Psoas muscle (tissue), 8 donors: Measurements from ENCODE around the gene TIPIN. TPM values are rescaled to one million over a fixed set of nuclear protein-coding genes. Genes with fewer than 3 reads are reported as not detected.
"Not testable (repeated sequence)": the region's sequence is repeated elsewhere in the genome, so short reads cannot be mapped to it uniquely, and the experiment has no call there.

Source experiments
- ATAC-seq, 4 donors: fragments of 200-7000 bp; cut with Tn5 transposase; one replicate each; pipeline ENCODE4 v1.9.1; 2020; ENCODE audit warnings: moderate library complexity in 3 of 4, mild to moderate bottlenecking in 2 of 4
- DNase-seq, 2 donors: peaks; one replicate each; pipeline ENCODE4 v3.0.0-alpha.2; 2020
- H3K27ac ChIP-seq: fragments of 200-600 bp; one replicate; pipeline ENCODE4 v1.8.0; 2022
- H3K27me3 ChIP-seq, 3 donors: fragments of 200-600 bp in 1 of 3; one replicate each; pipeline versions ENCODE4 v1.6.1 to v1.8.0; 2013 to 2022; ENCODE audit warnings: low read length in 2 of 3, mild to moderate bottlenecking in 2 of 3, moderate library complexity in 1 of 3; ENCODE audit not compliant: insufficient read depth in 3 of 3
- H3K36me3 ChIP-seq, 2 donors: fragments of 200-600 bp in 1 of 2; one replicate each; pipeline versions ENCODE4 v1.6.1 to v1.8.0; 2013 to 2022; ENCODE audit warnings: low read depth in 1 of 2, mild to moderate bottlenecking in 1 of 2, moderate library complexity in 1 of 2; ENCODE audit not compliant: insufficient read depth in 1 of 2
- H3K4me1 ChIP-seq: fragments of 200-600 bp; one replicate; pipeline ENCODE4 v1.8.0; 2022
- H3K4me3 ChIP-seq: fragments of 200-600 bp; one replicate; pipeline ENCODE4 v1.8.0; 2022; ENCODE audit warnings: mild to moderate bottlenecking
- H3K9me3 ChIP-seq: fragments of 200-600 bp; one replicate; pipeline ENCODE4 v1.8.0; 2022
- CTCF ChIP-seq: fragments of 200-600 bp; IDR thresholded peaks from one replicate; pipeline ENCODE4 v1.8.0; 2022; ENCODE audit warnings: antibody characterized with exemption
- WGBS, 3 donors: extraction: QIAGEN DNeasy Blood & Tissue Kit; methylation state at CpG; one replicate each; pipeline versions ENCODE4 v1.1.6 to v1.1.7; 2013; 5-methylcytosine and 5-hydroxymethylcytosine counted together
- intact Hi-C, 2 donors: fragments of 100-400 bp; cut with DNase I; formaldehyde crosslinking; loops; one replicate each; pipeline versions ENCODE4 v1.11.0 to v1.14.2; 2022
- polyA plus RNA-seq, 3 donors: library from polyadenylated mRNA; stranded (reverse); fragments of 200-250 nt; gene quantifications; one replicate each; pipeline ENCODE4 v1.2.3, GENCODE V29; 2013
- total RNA-seq, 4 donors: library from RNA; stranded (reverse); fragmentation: NEBNext Ultra II Directional in 2 of 4; extraction: Animal tissue kit (Norgen Biotek cat#: 25700) in 2 of 4; gene quantifications; one replicate each; pipeline versions ENCODE4 v1.2.1 to v1.2.4, GENCODE V29; 2021 to 2023
- donor health status: healthy with polysubstance abuse.
- donor health status: DM: no; HTN: no; CAD: no; lungs with moderate emphysema.
- donor health status: Bipolar disorder and iron deficiency.
- donor health status: healthy.
- donor health status: DM: yes; HTN: yes; CAD: no.
- donor health status: DM: no; HTN: no; CAD: no.
- donor health status: DM: no; HTN: no; CAD: no.
- donor health status: DM: yes; HTN: yes; CAD: no.

Gene TIPIN
- total and polyA plus RNA-seq, 7 donors: 3.1 to 7.5 (median 4.9) TPM

GRCh38 chr15:66374179-66374578, 17.7 kb upstream of the TIPIN start:
- H3K27me3 ChIP-seq: no peaks in the 10 kb centered on the region
- H3K27ac ChIP-seq: no peak overlapping the region
- 96 to 98% (median 96%) methylated on average over 4 of the region's 4 CpGs for WGBS, 3 donors
- no peak for TF ChIP-seq CTCF
- DNase-seq (no peak), ATAC-seq (no peak)
- H3K36me3 ChIP-seq: no peaks in the 10 kb centered on the region
- no peak overlapping the region for H3K4me3 ChIP-seq
- peaks cover 5% of the 10 kb centered on the region for H3K4me1 ChIP-seq
- peaks cover 8% of the 10 kb centered on the region for H3K9me3 ChIP-seq
- intact Hi-C loops: no loop called here

- peaks cover 8% of the 10 kb centered on the region for H3K9me3 ChIP-seq
- H3K27ac ChIP-seq: peak overlapping the region; percentile 66
- intact Hi-C loops: no loop called here
- no peaks in the 10 kb centered on the region for H3K27me3 ChIP-seq
- TF ChIP-seq CTCF: no peak
- ATAC-seq: peak in 3 of 4 donors; percentile 48 to 63 (median 59)
- H3K4me1 ChIP-seq: peaks cover 5% of the 10 kb centered on the region
- H3K4me3 ChIP-seq: peak overlapping the region; percentile 58
- 7 to 9% (median 7%) methylated on average over 12 of the region's 12 CpGs for WGBS, 3 donors
- DNase-seq: no peak
- H3K36me3 ChIP-seq: no peaks in the 10 kb centered on the region
These were observed 13.5 kb upstream of the TIPIN start for GRCh38 chr15:66369773-66370651.

- intact Hi-C loops: no loop called here
- peaks cover 3% of the 10 kb centered on the region for H3K4me1 ChIP-seq
- H3K36me3 ChIP-seq: no peaks in the 10 kb centered on the region
- no peaks in the 10 kb centered on the region for H3K9me3 ChIP-seq
- H3K4me3 ChIP-seq: no peak overlapping the region
- TF ChIP-seq CTCF: no peak
- ATAC-seq (no peak), DNase-seq (no peak)
- 81 to 86% (median 85%) methylated on average over 3 of the region's 3 CpGs for WGBS, 3 donors
- H3K27ac ChIP-seq: no peak overlapping the region
- no peaks in the 10 kb centered on the region for H3K27me3 ChIP-seq
These were observed 8.6 kb upstream of the TIPIN start for GRCh38 chr15:66364944-66365528.

GRCh38 chr15:66362776-66363175, 6.3 kb upstream of the TIPIN start:
- no peak overlapping the region for H3K4me3 ChIP-seq
- no peak for ATAC-seq
- no peaks in the 10 kb centered on the region for H3K9me3 ChIP-seq
- TF ChIP-seq CTCF: no peak
- intact Hi-C loops: no loop called here
- H3K27ac ChIP-seq: no peak overlapping the region
- H3K4me1 ChIP-seq: no peaks in the 10 kb centered on the region
- no peaks in the 10 kb centered on the region for H3K36me3 ChIP-seq
- no peak for DNase-seq
- 94 to 100% (median 100%) methylated on average over 1 of the region's 1 CpG for WGBS, 3 donors
- no peaks in the 10 kb centered on the region for H3K27me3 ChIP-seq

GRCh38 chr15:66361745-66362460, 5.4 kb upstream of the TIPIN start:
- H3K27me3 ChIP-seq, H3K4me3 ChIP-seq, DNase-seq, intact Hi-C loops, H3K36me3 ChIP-seq, H3K27ac ChIP-seq, ATAC-seq, H3K4me1 ChIP-seq, H3K9me3 ChIP-seq: not testable (repeated sequence)
- WGBS, 3 donors: 85 to 93% (median 85%) methylated on average over 13 to 15 of the region's 15 CpGs
